GM18502 (cell line): ENCODE results near the gene ZNF236.
A peak's percentile ranks its signal among the peaks of the same experiment; 100 is the strongest.
"Not testable (repeated sequence)": the region's sequence is repeated elsewhere in the genome, so short reads cannot be mapped to it uniquely, and the experiment has no call there.

ENCODE experiments used
- ATAC-seq: cut with Tn5 transposase; IDR thresholded peaks from one replicate; pipeline ENCODE4 v1.9.1; 2021; ENCODE audit warnings: mild to moderate bottlenecking; ENCODE audit not compliant: unreplicated experiment, poor library complexity

ZNF236 gene

DNA sequence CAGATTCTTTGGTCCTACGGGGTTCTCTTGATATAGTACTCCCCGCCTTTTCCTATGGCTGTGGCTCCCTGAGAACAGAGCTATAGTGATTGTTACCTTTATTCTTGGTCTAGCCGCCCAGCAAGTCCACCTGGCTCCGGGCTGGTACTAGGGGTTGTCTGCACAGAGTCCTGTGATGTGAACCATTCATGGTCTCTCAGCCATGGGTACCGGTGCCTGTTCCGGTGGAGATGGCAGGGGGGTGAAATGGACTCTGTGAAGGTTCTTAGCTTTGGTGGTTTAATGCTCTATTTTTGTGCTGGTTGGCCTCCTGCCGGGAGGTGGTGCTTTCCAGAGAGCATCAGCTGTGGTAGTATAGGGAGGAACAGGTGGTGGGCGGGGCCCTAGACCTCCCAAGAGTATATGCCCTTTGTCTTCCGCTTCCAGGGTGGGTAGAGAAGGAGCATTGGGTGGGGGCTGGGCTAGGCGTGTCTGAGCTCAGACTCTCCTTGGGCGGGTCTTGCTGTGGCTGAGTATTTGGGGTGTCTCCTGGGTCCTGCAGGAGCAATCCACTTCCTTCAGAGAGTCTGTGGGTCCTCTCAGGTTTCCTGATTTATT is 143.3 kb downstream of the ZNF236 start:
- ATAC-seq: peak; percentile 82

- ATAC-seq: not testable (repeated sequence)
These were observed 144.9 kb downstream of the ZNF236 start for GRCh38 chr18:76967299-76967698.

DNA sequence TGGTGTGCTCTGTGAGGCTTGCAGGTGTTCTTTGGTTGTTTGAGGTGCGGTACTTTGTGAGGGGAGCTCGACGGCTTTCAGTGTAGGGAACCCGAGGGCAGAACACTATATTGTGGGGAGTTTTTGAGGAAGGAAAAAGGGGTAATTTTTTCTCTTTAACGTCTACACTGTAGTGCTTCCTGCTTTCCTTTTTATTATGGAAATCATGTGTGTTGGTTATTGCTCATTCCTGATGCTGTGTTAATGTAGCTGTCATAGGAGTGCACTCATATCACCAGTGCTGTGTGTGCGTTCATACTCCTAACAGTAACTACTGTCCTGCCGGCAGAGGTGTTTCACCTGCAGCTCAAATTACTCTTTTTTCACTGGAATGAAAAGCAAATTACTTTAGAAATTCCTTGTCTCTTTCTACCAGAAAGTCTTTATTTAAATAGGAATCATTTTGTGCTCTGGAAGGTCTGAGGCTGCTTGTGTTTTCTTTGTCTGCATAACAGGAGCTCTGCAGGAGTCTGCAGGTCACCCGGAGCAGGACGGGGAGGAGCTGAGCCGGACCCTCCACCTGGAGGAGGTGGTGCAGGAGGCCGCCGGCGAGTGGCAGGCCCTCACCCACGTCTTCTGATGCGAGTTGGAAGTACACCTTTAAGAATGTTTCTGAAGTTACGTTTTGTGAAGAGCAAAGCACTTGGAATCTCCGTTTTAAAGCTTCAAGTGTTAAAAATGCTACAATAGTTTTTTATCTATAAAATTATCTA is 145.5 kb downstream of the ZNF236 start:
- no peak for ATAC-seq

GRCh38 chr18:76970770-76971559 is 148.6 kb downstream of the ZNF236 start:
- no peak for ATAC-seq

DNA sequence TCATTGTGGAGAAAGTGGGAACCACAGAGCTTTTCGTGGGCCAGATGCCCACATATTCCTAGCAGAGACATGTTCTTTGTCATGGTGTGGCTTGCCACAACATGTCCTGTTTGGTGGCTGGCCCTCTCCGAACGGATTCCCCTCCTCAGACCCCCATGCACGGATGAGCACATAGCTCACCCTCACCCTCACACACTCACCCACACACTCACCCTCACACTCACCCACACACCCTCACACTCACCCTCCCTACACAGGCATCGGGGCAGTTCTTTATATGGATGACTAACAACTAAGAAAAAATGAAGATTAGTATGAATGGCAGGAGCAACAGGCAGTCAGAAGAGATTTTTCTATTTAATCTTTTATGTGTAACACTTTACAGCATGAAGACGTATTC is 149.9 kb downstream of the ZNF236 start:
- ATAC-seq: no peak

- ATAC-seq: no peak
These were observed 150.6 kb downstream of the ZNF236 start for GRCh38 chr18:76972846-76973519.

DNA sequence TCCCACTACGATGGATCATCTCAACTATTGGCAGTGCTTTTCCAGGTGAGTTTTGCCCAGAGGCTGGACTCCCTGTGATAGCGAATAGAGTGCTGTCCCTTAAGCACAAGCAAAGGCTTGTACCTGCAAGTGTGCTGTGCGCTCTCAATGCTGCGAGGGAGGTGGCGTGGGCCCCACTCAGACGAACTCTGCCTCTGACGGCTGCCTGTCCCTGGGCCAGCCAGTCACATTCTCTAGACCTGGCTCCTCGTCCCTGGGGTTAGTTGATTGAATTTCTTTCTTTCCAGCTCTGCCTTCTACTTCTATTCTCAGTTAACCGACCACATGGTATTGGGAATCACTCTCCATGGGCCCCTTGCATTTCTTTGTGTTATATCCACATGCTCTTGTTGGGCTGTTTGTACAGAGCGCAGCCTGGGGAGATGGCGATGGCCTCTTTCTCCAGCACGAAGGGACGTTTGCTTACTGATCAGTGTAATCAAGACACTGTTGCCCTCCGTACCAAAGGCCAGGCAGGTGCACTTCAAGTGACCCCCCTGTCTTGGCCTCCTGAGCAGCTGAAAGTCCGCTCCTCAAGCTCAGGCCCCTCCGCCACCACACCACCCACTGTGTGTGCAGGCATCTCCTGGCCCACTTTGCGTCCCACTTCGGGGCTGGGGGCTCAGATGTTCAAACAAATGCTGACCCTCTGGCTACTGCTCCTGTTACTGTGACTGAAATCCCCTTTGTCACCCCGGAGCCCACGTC is 151.3 kb downstream of the ZNF236 start:
- no peak for ATAC-seq

DNA sequence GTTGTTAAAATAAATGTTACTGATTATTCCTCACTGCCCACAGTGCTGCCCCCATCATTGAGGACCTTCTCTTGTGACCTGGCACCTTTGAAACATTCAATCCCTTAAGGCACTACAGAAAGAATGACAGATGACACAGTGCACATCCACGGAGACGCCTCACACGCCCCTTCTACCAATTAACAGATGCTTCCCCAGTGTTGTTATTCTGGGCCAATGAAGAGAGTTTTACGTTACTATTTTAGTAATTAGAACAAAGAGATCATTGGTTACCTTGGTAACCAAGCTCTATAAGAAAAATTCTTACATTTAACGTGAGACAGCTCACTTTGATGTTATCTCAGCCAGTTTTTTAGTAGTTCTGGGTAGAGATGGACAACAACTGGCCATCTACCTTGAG is 152.0 kb downstream of the ZNF236 start:
- no peak for ATAC-seq

DNA sequence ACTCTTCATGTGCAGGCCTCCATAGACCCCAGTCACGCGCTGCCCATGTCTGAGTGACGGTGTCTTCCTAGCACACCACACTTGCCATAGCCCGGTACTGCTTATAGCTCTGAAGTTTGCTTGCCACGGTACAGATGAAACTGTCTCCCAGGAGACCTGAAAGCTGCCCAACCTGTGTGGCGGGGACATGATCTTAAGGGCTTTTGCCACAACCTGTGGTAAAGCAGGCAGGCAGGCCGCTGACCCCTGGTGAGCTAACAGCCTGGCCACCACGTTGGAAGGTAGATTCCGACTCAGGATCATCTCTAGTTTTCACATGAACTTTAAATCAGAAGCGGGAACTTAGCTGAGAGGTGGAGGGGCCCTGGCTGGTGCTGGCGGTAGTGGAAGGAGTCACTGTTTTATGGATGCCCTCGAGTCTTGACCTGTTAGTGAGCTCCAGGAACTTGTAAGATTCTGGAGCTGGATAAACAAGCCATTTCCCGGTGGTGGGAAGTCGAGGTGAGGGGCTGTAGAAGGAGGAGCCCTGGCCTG is 153.3 kb downstream of the ZNF236 start:
- no peak for ATAC-seq

GRCh38 chr18:76977108-76977621 is 154.8 kb downstream of the ZNF236 start:
- ATAC-seq: no peak

GRCh38 chr18:76977684-76978232 is 155.4 kb downstream of the ZNF236 start:
- ATAC-seq: no peak

GRCh38 chr18:76978616-76979015 is 156.3 kb downstream of the ZNF236 start:
- ATAC-seq: no peak

DNA sequence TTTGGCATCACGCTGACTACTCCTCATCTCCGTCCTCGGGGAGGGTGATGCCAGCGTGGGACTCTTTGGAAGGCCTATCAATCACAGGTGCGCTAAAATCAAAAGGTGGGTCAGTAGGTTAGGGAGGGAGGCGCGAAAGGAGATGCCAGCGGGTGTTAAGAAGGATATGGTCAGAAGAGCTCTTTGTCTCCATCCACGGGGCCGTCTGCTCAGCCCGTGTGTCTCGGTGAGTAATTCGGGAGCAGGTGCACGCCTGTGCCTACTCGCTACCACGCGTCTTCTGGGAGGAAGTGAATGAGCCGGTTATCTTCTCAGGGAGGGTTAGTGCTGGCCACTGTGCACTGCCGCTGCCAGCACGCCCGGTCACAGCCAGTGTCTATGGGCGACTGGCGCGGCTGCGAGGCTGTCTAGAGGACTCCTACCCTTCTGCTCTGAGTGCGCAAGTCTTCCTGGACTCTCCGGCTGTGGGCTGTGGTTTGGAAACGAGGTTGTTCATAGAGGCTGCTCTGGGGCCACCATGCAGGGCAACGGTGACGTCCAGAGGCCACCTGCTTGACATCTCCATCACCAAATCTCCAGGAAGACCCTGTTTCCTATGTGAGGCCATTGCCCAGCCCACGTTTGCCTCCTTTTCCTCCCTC is 156.9 kb downstream of the ZNF236 start:
- ATAC-seq: no peak

- ATAC-seq: no peak
These were observed 157.5 kb downstream of the ZNF236 start for GRCh38 chr18:76979906-76980305.

DNA sequence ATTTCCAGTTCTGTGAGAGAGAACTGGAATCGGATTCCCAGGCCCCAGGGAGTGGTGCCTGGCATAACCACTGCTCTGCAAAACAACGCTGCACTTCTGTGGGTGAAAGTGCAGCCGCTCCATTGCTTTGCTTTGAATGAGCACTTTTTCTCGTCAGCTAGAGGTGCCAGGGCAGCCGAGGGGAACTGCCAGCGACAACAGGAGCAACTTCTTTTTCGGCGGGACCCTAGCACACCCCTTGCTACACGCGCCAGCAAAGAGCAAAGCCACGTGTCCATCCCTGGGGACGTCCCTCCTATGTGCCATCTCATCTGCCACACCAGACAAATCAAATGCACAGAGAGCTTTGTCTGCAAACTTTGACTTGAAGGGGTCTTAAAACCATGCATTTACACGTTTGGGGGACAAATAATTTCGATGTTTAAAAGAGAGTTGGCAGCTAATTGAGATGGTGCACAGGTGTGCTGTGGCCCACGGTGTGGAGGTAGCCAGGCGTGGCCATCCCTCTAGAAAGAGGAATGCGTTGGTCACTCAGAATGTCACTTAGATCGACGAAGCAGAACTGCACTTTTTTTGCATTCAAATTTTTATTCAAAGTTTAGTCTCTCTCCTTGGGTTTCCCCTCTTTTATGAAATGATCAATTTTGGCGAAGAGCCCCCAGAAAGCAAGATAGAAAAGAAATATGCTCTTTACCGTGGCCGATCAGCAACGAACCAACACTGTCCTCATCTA is 158.5 kb downstream of the ZNF236 start:
- ATAC-seq: peak; percentile 34

DNA sequence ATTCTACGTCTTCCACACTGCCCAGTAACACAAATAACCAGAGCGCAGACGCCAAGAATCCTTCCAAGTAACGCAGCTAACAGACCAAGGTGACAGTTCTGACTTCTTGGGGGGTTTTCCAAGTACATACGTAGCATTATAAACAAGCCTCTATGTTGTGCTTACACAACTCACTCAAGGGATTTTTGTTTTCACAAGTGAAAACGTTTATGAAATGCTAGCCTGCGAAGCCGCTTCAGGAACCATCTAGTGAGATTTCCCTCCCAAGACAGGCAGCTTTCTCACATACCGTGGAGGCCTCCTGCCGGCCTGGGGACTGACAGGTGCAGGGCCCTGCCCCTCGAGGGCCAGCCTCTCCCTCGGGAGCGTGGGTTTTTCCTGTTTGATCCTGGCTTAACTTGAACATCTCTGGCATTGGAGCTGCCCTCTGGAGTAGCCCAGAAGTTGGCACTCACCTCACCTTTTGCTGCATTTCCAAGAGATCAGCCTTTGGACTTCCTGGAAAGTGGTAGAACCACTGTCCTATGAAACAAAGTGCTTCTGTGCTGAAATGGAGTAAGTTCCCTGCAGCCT is 159.1 kb downstream of the ZNF236 start:
- ATAC-seq: peak; percentile 56

GRCh38 chr18:76982038-76982437 is 159.7 kb downstream of the ZNF236 start:
- ATAC-seq: no peak
